Measurements from ENCODE around the gene TEX52.

DNA sequence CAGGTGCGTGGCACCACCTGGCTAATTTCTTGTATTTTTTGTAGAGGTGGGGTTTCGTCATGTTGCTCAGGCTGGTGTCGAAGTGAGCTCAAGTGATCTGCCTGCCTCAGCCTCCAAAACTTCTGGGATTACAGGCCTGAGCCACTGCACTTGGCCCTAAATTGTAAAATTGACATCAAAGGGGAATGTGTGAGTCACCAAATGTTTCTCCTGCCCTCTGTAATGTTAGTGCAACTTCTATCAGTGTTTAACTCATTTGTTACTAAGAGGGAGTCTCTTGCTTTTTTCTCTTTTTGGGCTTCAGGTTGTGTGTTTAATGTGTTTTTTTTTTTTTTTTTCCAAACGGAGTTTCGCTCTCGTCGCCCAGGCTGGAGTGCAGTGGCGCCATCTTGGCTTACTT, 36.2 kb upstream of the TEX52 start:
- no peak for TF ChIP-seq YY1 (IDR thresholded peaks at IDR 0.05; ENCODE audit: low read depth)
- TF ChIP-seq FOXM1 (IDR thresholded peaks at IDR 0.05; ENCODE audit: borderline replicate concordance, low read depth) = no peak
- no peak for TF ChIP-seq RAD21 (IDR thresholded peaks at IDR 0.05; ENCODE audit: low read depth)
- no peak for TF ChIP-seq TAF1 (IDR thresholded peaks at IDR 0.05; ENCODE audit: low read depth)
- no peak for TF ChIP-seq NFIC (IDR thresholded peaks at IDR 0.05)
- no peak for TF ChIP-seq EP300 (IDR thresholded peaks at IDR 0.05; ENCODE audit: borderline replicate concordance)
- TF ChIP-seq, protein P1, sequence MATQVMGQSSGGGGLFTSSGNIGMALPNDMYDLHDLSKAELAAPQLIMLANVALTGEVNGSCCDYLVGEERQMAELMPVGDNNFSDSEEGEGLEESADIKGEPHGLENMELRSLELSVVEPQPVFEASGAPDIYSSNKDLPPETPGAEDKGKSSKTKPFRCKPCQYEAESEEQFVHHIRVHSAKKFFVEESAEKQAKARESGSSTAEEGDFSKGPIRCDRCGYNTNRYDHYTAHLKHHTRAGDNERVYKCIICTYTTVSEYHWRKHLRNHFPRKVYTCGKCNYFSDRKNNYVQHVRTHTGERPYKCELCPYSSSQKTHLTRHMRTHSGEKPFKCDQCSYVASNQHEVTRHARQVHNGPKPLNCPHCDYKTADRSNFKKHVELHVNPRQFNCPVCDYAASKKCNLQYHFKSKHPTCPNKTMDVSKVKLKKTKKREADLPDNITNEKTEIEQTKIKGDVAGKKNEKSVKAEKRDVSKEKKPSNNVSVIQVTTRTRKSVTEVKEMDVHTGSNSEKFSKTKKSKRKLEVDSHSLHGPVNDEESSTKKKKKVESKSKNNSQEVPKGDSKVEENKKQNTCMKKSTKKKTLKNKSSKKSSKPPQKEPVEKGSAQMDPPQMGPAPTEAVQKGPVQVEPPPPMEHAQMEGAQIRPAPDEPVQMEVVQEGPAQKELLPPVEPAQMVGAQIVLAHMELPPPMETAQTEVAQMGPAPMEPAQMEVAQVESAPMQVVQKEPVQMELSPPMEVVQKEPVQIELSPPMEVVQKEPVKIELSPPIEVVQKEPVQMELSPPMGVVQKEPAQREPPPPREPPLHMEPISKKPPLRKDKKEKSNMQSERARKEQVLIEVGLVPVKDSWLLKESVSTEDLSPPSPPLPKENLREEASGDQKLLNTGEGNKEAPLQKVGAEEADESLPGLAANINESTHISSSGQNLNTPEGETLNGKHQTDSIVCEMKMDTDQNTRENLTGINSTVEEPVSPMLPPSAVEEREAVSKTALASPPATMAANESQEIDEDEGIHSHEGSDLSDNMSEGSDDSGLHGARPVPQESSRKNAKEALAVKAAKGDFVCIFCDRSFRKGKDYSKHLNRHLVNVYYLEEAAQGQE (IDR thresholded peaks at IDR 0.05; ENCODE audit: low read depth) = no peak
- TF ChIP-seq, protein P2, sequence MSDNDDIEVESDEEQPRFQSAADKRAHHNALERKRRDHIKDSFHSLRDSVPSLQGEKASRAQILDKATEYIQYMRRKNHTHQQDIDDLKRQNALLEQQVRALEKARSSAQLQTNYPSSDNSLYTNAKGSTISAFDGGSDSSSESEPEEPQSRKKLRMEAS (IDR thresholded peaks at IDR 0.05) = no peak
- TF ChIP-seq, protein P3, sequence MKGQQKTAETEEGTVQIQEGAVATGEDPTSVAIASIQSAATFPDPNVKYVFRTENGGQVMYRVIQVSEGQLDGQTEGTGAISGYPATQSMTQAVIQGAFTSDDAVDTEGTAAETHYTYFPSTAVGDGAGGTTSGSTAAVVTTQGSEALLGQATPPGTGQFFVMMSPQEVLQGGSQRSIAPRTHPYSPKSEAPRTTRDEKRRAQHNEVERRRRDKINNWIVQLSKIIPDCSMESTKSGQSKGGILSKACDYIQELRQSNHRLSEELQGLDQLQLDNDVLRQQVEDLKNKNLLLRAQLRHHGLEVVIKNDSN (IDR thresholded peaks at IDR 0.05) = no peak
- TF ChIP-seq TCF12 (IDR thresholded peaks at IDR 0.05; ENCODE audit: low read depth) = no peak
- TF ChIP-seq CEBPB (IDR thresholded peaks at IDR 0.05) = no peak
- TF ChIP-seq CREB1 (IDR thresholded peaks at IDR 0.05; ENCODE audit: low read depth) = no peak
- TF ChIP-seq ZBTB7A (IDR thresholded peaks at IDR 0.05; ENCODE audit: low read depth) = no peak
- TF ChIP-seq EGR1 (IDR thresholded peaks at IDR 0.05) = no peak

Measured in Ishikawa (cell line).